SK-N-SH treated with all-trans-retinoic acid at 6 μM for 48 hours (cell line): ENCODE data around the gene PCDHGA1.

Experiments used
- ATAC-seq: fragments of 200-7000 bp; cut with Tn5 transposase; 3 replicates; pipeline ENCODE4 v1.9.1; 2020; ENCODE audit warnings: mild to moderate bottlenecking, moderate library complexity
- ARNTL ChIP-seq: fragments of 450-650 bp; formaldehyde crosslinking; IDR thresholded peaks from 2 replicates; pipeline ENCODE4 v1.5.0; 2020; ENCODE audit warnings: low read depth, mild to moderate bottlenecking, moderate library complexity, borderline replicate concordance
- BACH2 ChIP-seq: fragments of 250-450 bp; sonication (Bioruptor Pico); IDR thresholded peaks from 2 replicates; pipeline ENCODE4 v1.9.0; 2021; ENCODE audit warnings: mild to moderate bottlenecking, borderline replicate concordance
- CSDC2 ChIP-seq: fragments of 250-450 bp; sonication (Bioruptor Pico); IDR thresholded peaks from 2 replicates; pipeline ENCODE4 v1.5.0; 2020; ENCODE audit warnings: mild to moderate bottlenecking, moderate library complexity
- GLIS3 ChIP-seq: fragments of 250-450 bp; sonication (Bioruptor Pico); IDR thresholded peaks from 2 replicates; pipeline ENCODE4 v1.5.0; 2020; ENCODE audit warnings: mild to moderate bottlenecking, moderate library complexity
- ISL1 ChIP-seq: fragments of 250-450 bp; sonication (Bioruptor Pico); IDR thresholded peaks from 2 replicates; pipeline ENCODE4 v2.1.2; 2022; ENCODE audit warnings: mild to moderate bottlenecking, moderate library complexity
- PPARA ChIP-seq: fragments of 250-450 bp; sonication (Bioruptor Pico); IDR thresholded peaks from 2 replicates; pipeline ENCODE4 v1.5.0; 2020; ENCODE audit warnings: mild to moderate bottlenecking, borderline replicate concordance
- RARB ChIP-seq: fragments of 250-450 bp; sonication (Bioruptor Pico); IDR thresholded peaks from 2 replicates; pipeline ENCODE4 v1.8.0; 2021; ENCODE audit warnings: mild to moderate bottlenecking, moderate library complexity
- TCF4 ChIP-seq: fragments of 250-450 bp; sonication (Bioruptor Pico); IDR thresholded peaks from 2 replicates; pipeline ENCODE4 v1.8.0; 2021; ENCODE audit warnings: mild to moderate bottlenecking, moderate library complexity, borderline replicate concordance
- TOX ChIP-seq: fragments of 250-450 bp; sonication (Bioruptor Pico); IDR thresholded peaks from 2 replicates; pipeline ENCODE4 v1.8.0; 2021; ENCODE audit warnings: mild to moderate bottlenecking, moderate library complexity, borderline replicate concordance
- ZC3H10 ChIP-seq: fragments of 250-450 bp; sonication (Bioruptor Pico); IDR thresholded peaks from 2 replicates; pipeline ENCODE4 v1.5.1; 2021; ENCODE audit warnings: mild to moderate bottlenecking, moderate library complexity
- ZFP3 ChIP-seq: fragments of 250-450 bp; sonication (Bioruptor Pico); IDR thresholded peaks from 2 replicates; pipeline ENCODE4 v1.5.0; 2020; ENCODE audit warnings: mild to moderate bottlenecking, moderate library complexity
- ZFP30 ChIP-seq: fragments of 450-650 bp; formaldehyde crosslinking; IDR thresholded peaks from 2 replicates; pipeline ENCODE4 v1.5.0; 2022; ENCODE audit warnings: mild to moderate bottlenecking, moderate library complexity
- ZNF565 ChIP-seq: fragments of 450-650 bp; formaldehyde crosslinking; conservative IDR thresholded peaks from 2 replicates; pipeline ENCODE4 v1.5.0; 2020; ENCODE audit warnings: low read depth, mild to moderate bottlenecking, moderate library complexity
- ZNF70 ChIP-seq: fragments of 450-650 bp; formaldehyde crosslinking; IDR thresholded peaks from 2 replicates; pipeline ENCODE4 v1.5.0; 2020; ENCODE audit warnings: mild to moderate bottlenecking, moderate library complexity
- ZNF8 ChIP-seq: fragments of 450-650 bp; formaldehyde crosslinking; IDR thresholded peaks from 2 replicates; pipeline ENCODE4 v1.5.0; 2020; ENCODE audit warnings: mild to moderate bottlenecking, moderate library complexity
- TF ChIP-seq, protein P1 (sequence below): fragments of 250-450 bp; sonication (Bioruptor Pico); IDR thresholded peaks from 2 replicates; pipeline ENCODE4 v1.8.0; 2020; ENCODE audit warnings: mild to moderate bottlenecking, moderate library complexity, borderline replicate concordance
- TF ChIP-seq, protein P2 (sequence below): fragments of 250-450 bp; sonication (Bioruptor Pico); IDR thresholded peaks from 2 replicates; pipeline ENCODE4 v1.5.1; 2020; ENCODE audit warnings: low read depth, mild to moderate bottlenecking, moderate library complexity
- TF ChIP-seq, protein P3 (sequence below): fragments of 250-450 bp; sonication (Bioruptor Pico); IDR thresholded peaks from 2 replicates; pipeline ENCODE4 v1.5.0; 2020; ENCODE audit warnings: mild to moderate bottlenecking, moderate library complexity
- TF ChIP-seq, protein P4 (sequence below): fragments of 250-450 bp; sonication (Bioruptor Pico); IDR thresholded peaks from 2 replicates; pipeline ENCODE4 v1.5.1; 2021; ENCODE audit warnings: mild to moderate bottlenecking, moderate library complexity

The PCDHGA1 gene

DNA sequence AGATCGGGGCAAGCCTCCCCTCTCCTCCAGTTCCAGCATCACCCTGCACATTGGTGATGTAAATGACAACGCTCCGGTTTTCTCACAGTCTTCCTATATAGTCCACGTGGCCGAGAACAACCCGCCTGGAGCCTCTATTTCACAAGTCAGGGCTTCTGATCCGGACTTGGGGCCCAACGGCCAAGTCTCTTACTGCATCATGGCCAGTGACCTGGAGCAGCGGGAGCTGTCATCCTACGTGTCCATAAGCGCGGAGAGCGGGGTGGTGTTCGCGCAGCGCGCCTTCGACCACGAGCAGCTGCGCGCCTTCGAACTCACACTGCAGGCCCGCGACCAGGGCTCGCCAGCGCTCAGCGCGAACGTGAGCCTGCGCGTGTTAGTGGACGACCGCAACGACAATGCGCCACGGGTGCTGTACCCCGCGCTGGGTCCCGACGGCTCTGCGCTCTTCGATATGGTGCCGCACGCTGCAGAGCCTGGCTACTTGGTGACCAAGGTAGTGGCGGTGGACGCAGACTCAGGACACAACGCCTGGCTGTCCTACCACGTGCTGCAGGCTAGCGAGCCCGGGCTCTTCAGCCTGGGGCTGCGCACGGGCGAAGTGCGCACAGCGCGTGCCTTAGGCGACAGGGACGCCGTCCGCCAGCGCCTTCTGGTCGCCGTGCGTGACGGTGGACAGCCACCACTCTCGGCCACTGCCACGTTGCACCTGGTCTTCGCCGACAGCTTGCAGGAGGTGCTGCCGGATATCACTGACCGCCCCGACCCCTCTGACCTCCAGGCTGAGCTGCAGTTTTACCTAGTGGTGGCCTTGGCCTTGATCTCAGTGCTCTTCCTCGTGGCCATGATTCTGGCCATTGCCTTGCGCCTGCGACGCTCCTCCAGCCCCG lies 59.1 kb downstream of the PCDHGA1 start:
- no peak for ATAC-seq
- TF ChIP-seq ZFP30 (CRISPR knock-in tag), result no peak
- no peak for TF ChIP-seq ZNF70 (CRISPR knock-in tag)
- TF ChIP-seq ARNTL, result no peak
- TF ChIP-seq, protein P1, sequence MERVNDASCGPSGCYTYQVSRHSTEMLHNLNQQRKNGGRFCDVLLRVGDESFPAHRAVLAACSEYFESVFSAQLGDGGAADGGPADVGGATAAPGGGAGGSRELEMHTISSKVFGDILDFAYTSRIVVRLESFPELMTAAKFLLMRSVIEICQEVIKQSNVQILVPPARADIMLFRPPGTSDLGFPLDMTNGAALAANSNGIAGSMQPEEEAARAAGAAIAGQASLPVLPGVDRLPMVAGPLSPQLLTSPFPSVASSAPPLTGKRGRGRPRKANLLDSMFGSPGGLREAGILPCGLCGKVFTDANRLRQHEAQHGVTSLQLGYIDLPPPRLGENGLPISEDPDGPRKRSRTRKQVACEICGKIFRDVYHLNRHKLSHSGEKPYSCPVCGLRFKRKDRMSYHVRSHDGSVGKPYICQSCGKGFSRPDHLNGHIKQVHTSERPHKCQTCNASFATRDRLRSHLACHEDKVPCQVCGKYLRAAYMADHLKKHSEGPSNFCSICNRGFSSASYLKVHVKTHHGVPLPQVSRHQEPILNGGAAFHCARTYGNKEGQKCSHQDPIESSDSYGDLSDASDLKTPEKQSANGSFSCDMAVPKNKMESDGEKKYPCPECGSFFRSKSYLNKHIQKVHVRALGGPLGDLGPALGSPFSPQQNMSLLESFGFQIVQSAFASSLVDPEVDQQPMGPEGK (CRISPR knock-in tag), result no peak
- TF ChIP-seq BACH2 (CRISPR knock-in tag), result no peak
- no peak for TF ChIP-seq TCF4
- TF ChIP-seq, protein P2, sequence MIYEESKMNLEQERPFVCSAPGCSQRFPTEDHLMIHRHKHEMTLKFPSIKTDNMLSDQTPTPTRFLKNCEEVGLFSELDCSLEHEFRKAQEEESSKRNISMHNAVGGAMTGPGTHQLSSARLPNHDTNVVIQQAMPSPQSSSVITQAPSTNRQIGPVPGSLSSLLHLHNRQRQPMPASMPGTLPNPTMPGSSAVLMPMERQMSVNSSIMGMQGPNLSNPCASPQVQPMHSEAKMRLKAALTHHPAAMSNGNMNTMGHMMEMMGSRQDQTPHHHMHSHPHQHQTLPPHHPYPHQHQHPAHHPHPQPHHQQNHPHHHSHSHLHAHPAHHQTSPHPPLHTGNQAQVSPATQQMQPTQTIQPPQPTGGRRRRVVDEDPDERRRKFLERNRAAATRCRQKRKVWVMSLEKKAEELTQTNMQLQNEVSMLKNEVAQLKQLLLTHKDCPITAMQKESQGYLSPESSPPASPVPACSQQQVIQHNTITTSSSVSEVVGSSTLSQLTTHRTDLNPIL (CRISPR knock-in tag), result no peak
- no peak for TF ChIP-seq RARB (CRISPR knock-in tag)
- no peak for TF ChIP-seq ZNF565
- TF ChIP-seq GLIS3 (CRISPR knock-in tag), result no peak
- no peak for TF ChIP-seq ZNF8 (CRISPR knock-in tag)
- TF ChIP-seq, protein P3, sequence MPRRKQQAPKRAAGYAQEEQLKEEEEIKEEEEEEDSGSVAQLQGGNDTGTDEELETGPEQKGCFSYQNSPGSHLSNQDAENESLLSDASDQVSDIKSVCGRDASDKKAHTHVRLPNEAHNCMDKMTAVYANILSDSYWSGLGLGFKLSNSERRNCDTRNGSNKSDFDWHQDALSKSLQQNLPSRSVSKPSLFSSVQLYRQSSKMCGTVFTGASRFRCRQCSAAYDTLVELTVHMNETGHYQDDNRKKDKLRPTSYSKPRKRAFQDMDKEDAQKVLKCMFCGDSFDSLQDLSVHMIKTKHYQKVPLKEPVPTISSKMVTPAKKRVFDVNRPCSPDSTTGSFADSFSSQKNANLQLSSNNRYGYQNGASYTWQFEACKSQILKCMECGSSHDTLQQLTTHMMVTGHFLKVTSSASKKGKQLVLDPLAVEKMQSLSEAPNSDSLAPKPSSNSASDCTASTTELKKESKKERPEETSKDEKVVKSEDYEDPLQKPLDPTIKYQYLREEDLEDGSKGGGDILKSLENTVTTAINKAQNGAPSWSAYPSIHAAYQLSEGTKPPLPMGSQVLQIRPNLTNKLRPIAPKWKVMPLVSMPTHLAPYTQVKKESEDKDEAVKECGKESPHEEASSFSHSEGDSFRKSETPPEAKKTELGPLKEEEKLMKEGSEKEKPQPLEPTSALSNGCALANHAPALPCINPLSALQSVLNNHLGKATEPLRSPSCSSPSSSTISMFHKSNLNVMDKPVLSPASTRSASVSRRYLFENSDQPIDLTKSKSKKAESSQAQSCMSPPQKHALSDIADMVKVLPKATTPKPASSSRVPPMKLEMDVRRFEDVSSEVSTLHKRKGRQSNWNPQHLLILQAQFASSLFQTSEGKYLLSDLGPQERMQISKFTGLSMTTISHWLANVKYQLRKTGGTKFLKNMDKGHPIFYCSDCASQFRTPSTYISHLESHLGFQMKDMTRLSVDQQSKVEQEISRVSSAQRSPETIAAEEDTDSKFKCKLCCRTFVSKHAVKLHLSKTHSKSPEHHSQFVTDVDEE (CRISPR knock-in tag), result no peak

DNA sequence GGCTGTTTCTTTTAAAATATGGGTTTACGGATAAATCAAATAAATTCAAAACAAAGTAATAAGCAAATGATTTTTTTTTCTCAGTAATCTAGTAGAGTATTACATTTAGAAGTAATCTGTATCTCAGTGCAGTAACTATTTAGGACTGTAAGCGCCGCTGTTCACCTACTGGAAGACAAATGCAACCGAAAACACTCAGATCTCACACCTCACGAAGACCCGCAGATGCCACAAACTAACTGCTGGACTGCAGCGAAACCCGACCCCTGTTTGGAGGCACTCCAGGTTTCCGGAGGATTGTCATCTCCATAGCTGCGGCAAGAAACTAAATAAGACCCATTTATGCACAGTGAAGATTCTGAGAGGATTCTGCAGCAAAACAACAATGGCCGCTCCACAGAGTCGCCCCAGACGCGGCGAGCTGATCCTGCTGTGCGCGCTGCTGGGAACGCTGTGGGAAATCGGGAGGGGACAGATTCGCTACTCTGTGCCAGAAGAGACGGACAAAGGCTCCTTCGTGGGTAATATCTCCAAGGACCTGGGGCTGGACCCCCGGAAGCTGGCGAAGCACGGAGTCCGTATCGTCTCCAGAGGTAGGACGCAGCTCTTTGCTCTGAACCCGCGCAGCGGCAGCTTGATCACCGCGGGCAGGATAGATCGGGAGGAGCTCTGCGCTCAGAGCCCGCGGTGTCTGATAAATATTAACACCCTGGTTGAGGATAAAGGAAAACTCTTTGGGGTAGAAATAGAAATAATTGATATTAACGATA lies 62.3 kb downstream of the PCDHGA1 start, which contains the start of gene PCDHGA8:
PCDHGA8 (plus strand) TSS at position 205 of the 770 bp plus-strand sequence; CDS start at position 386, 181 bp downstream.
- TF ChIP-seq CSDC2 (CRISPR knock-in tag) (no peak), TCF4 (no peak), TOX (CRISPR knock-in tag) (no peak), BACH2 (CRISPR knock-in tag) (no peak), GLIS3 (CRISPR knock-in tag) (no peak), ISL1 (CRISPR knock-in tag) (no peak), ZFP3 (CRISPR knock-in tag) (no peak), PPARA (CRISPR knock-in tag) (no peak), ZNF565 (no peak), ARNTL (no peak), ZFP30 (CRISPR knock-in tag) (no peak), RARB (CRISPR knock-in tag) (no peak), ZC3H10 (CRISPR knock-in tag) (no peak)
- TF ChIP-seq, protein P2 (CRISPR knock-in tag), result no peak
- TF ChIP-seq, protein P1 (CRISPR knock-in tag), result no peak
- TF ChIP-seq, protein P4, sequence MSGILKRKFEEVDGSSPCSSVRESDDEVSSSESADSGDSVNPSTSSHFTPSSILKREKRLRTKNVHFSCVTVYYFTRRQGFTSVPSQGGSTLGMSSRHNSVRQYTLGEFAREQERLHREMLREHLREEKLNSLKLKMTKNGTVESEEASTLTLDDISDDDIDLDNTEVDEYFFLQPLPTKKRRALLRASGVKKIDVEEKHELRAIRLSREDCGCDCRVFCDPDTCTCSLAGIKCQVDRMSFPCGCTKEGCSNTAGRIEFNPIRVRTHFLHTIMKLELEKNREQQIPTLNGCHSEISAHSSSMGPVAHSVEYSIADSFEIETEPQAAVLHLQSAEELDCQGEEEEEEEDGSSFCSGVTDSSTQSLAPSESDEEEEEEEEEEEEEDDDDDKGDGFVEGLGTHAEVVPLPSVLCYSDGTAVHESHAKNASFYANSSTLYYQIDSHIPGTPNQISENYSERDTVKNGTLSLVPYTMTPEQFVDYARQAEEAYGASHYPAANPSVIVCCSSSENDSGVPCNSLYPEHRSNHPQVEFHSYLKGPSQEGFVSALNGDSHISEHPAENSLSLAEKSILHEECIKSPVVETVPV (CRISPR knock-in tag), result no peak
- TF ChIP-seq, protein P3 (CRISPR knock-in tag), result no peak
- ATAC-seq, result no peak
